GM12878 (cell line): Measurements from ENCODE around the gene ADRB1. TPM values are rescaled to one million over a fixed set of nuclear protein-coding genes. Genes with fewer than 3 reads are reported as not detected.

ENCODE experiments used
- ASH2L ChIP-seq: fragments of 300-600, 200-600 bp; sonication (generic); IDR thresholded peaks from 2 replicates; pipeline ENCODE4 v1.6.1; 2017; ENCODE audit warnings: low read depth, mild to moderate bottlenecking, borderline replicate concordance
- BCL11A ChIP-seq: IDR thresholded peaks from 2 replicates; pipeline ENCODE4 v1.6.1; 2011; ENCODE audit warnings: low read depth, low read length
- E2F4 ChIP-seq: IDR thresholded peaks from 2 replicates; pipeline ENCODE4 v1.6.1; 2012; ENCODE audit warnings: low read depth, low read length, improper control_type of control experiment
- HCFC1 ChIP-seq: fragments of 150-350 bp; IDR thresholded peaks from 2 replicates; pipeline ENCODE4 v1.6.1; 2014; ENCODE audit warnings: low read length
- IRF3 ChIP-seq: fragments of 450-650 bp; IDR thresholded peaks from 2 replicates; pipeline ENCODE4 v1.6.1; 2014; ENCODE audit warnings: mild to moderate bottlenecking
- KAT2A ChIP-seq: conservative IDR thresholded peaks from 2 replicates; pipeline ENCODE4 v1.6.1; 2011; ENCODE audit warnings: low read depth, low read length; ENCODE audit not compliant: control insufficient read depth
- PKNOX1 ChIP-seq: fragments of 450-650 bp; IDR thresholded peaks from 2 replicates; pipeline ENCODE4 v1.6.1; 2016; ENCODE audit warnings: mild to moderate bottlenecking
- RELB ChIP-seq: fragments of 450-650 bp; IDR thresholded peaks from 2 replicates; pipeline ENCODE4 v1.6.1; 2017; ENCODE audit warnings: low read depth, mild to moderate bottlenecking, moderate library complexity
- USF2 ChIP-seq: IDR thresholded peaks from 2 replicates; pipeline ENCODE4 v1.6.1; 2011; ENCODE audit warnings: low read depth, low read length, improper control_type of control experiment, borderline replicate concordance
- polyA plus RNA-seq, 11 experiments: library from polyadenylated mRNA; depleted of rRNA in 4 of 11; unstranded in 6 of 11; stranded (reverse) in 5 of 11; fragments of >200 nt; fragmentation: Nextera tagmentation in 4 of 11; fragmentation: Illumina TruSeq in 1 of 11; extraction: Ambion mirVana in 4 of 11; extraction: Trizol in 1 of 11; gene quantifications; 1 replicate in 1 of 11; 2 replicates in 10 of 11; pipeline versions ENCODE4 v1.2.1 to v1.2.3, GENCODE V29; 2011 to 2016; ENCODE audit warnings: inconsistent platforms in 2 of 11, missing spikeins in 2 of 11, low read depth in 1 of 11
- total RNA-seq, 4 experiments: library from RNA; depleted of rRNA in 3 of 4; stranded (reverse); fragments of >200 nt in 3 of 4; fragmentation: Illumina TruSeq in 1 of 4; extraction: Trizol in 1 of 4; gene quantifications; 2 replicates each; pipeline versions ENCODE4 v1.2.1 to v1.2.3, GENCODE V29; 2013 to 2021

Gene ADRB1
- total and polyA plus RNA-seq, 10 of the 15 experiments (the other 5 are each of a cell fraction or from before 2014, with no cell fraction given), result 0.26 to 4.5 (median 1.1) TPM

GRCh38 chr10:114078346-114078745, 34.7 kb downstream of the ADRB1 start (continued):
- no peak for TF ChIP-seq PKNOX1
- TF ChIP-seq RELB, result no peak
- TF ChIP-seq HCFC1, result no peak
- TF ChIP-seq BCL11A, result no peak
- TF ChIP-seq IRF3, result no peak
- TF ChIP-seq E2F4, result no peak
- no peak for TF ChIP-seq KAT2A
- no peak for TF ChIP-seq ASH2L
- TF ChIP-seq USF2, result no peak
- TF ChIP-seq, all 136 proteins: peak for 0
